Common myeloid progenitor, CD34-positive (primary cell): Measurements from ENCODE around the gene TPCN1.

ENCODE experiments used
- CTCF ChIA-PET: fragments of 350-600 bp; sonication (Branson Sonifier 250); formaldehyde crosslinking; loops from one replicate; lab custom pipeline; 2021; ENCODE audit warnings: antibody characterized with exemption; lab: Charles Lee
- POLR2A ChIA-PET: fragments of 350-600 bp; sonication (Branson Sonifier 250); formaldehyde crosslinking; loops from one replicate; lab custom pipeline; 2021; ENCODE audit warnings: antibody characterized with exemption; lab: Charles Lee
- DNase-seq, 3 donors: peaks; one replicate each; pipeline versions ENCODE4 v3.0.0 to v3.0.0-alpha.2; 2013
- H3K27ac ChIP-seq, 2 experiments: 1 replicate in 1 of 2; 2 replicates in 1 of 2; pipeline ENCODE4 v1.7.0; 2013; ENCODE audit warnings: inconsistent platforms in 2 of 2, low read length in 2 of 2, mild to moderate bottlenecking in 2 of 2, low read depth in 1 of 2, moderate library complexity in 1 of 2; ENCODE audit not compliant: severe bottlenecking in 2 of 2, insufficient read depth in 1 of 2, poor library complexity in 1 of 2
- H3K27me3 ChIP-seq, 5 experiments: replicated peaks in 2 of 5; 1 replicate in 3 of 5; 2 replicates in 2 of 5; pipeline versions ENCODE4 v1.6.1 to v1.7.0; 2013; ENCODE audit warnings: low read length in 4 of 5, mild to moderate bottlenecking in 2 of 5, moderate library complexity in 2 of 5, inconsistent platforms in 1 of 5; ENCODE audit not compliant: insufficient read depth in 5 of 5, control insufficient read depth in 4 of 5
- H3K36me3 ChIP-seq, 4 experiments: 1 replicate in 2 of 4; 2 replicates in 2 of 4; pipeline versions ENCODE4 v1.6.1 to v1.7.0; 2013; ENCODE audit warnings: low read length in 3 of 4, control low read depth in 1 of 4, mild to moderate bottlenecking in 1 of 4; ENCODE audit not compliant: control insufficient read depth in 4 of 4, insufficient read depth in 4 of 4
- H3K4me1 ChIP-seq, 4 experiments: 1 replicate in 3 of 4; 2 replicates in 1 of 4; pipeline versions ENCODE4 v1.6.1 to v1.7.1; 2013; ENCODE audit warnings: low read length in 3 of 4, mild to moderate bottlenecking in 3 of 4, control low read depth in 1 of 4, inconsistent platforms in 1 of 4, moderate library complexity in 1 of 4; ENCODE audit not compliant: control insufficient read depth in 4 of 4, insufficient read depth in 4 of 4; ENCODE audit errors: control extremely low read depth in 1 of 4
- H3K4me3 ChIP-seq, 7 experiments: 1 replicate in 4 of 7; 2 replicates in 3 of 7; pipeline versions ENCODE4 v1.5.1 to v1.7.0; 2013; ENCODE audit warnings: mild to moderate bottlenecking in 7 of 7, low read length in 6 of 7, moderate library complexity in 6 of 7, inconsistent platforms in 2 of 7, low read depth in 2 of 7, control low read depth in 1 of 7; ENCODE audit not compliant: insufficient read depth in 4 of 7, control insufficient read depth in 1 of 7; ENCODE audit errors: extremely low read depth in 1 of 7
- H3K9me3 ChIP-seq, 5 experiments: 1 replicate in 4 of 5; 2 replicates in 1 of 5; pipeline versions ENCODE4 v1.6.1 to v1.7.1; 2013; ENCODE audit warnings: low read length in 4 of 5, mild to moderate bottlenecking in 2 of 5, inconsistent platforms in 1 of 5, low read depth in 1 of 5, moderate library complexity in 1 of 5; ENCODE audit not compliant: control insufficient read depth in 4 of 5, insufficient read depth in 2 of 5; ENCODE audit errors: control extremely low read depth in 1 of 5
- WGBS: methylation state at CpG from one replicate; pipeline ENCODE4 v1.1.5; 2013; ENCODE audit not compliant: insufficient coverage; 5-methylcytosine and 5-hydroxymethylcytosine counted together

Gene TPCN1

GRCh38 chr12:113270709-113271009 lies 49.4 kb downstream of the TPCN1 start:
- no peak for DNase-seq
- Histone ChIP-seq H3K4me1 (peaks cover 0 to 7% (median 4%) of the 10 kb centered on the region in 4 experiments), H3K4me3 (no peak overlapping the region), H3K27ac (no peak overlapping the region), H3K27me3 (no peaks in the 10 kb centered on the region), H3K36me3 (peaks cover 0 to 60% (median 23%) of the 10 kb centered on the region in 4 experiments), H3K9me3 (no peaks in the 10 kb centered on the region)
- ChIA-PET POLR2A (no interaction called here), CTCF (interaction anchor here (0.6 to 1.1 kb wide), 3 partner anchors 73 to 154 kb away, joined by 3 to 4 read pairs (median 3); no protein-coding TSS in a partner anchor)
- 96% methylated on average over 8 of the region's 11 CpGs for WGBS

DNA sequence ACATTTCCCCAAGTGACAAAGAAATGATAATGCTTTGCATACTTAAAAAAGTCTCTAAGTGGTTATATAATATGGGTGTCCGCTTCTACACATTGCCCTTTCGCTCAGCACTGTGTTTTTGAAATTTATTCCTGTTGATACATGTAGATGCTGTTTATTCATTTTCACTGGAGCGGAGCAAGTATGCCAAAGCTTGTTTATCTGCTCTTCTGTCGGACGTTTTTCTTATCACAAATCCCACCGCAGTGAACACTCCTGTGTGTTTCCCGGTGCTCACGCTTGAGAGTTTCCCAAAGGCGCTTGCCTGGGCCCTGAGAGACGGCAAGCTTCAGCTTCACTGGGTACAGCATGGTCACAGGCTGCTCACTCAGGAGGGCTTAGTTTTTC lies 50.2 kb downstream of the TPCN1 start:
- peaks cover 0 to 7% (median 4%) of the 10 kb centered on the region in 4 experiments for H3K4me1 ChIP-seq
- H3K36me3 ChIP-seq = peaks cover 0 to 56% (median 25%) of the 10 kb centered on the region in 4 experiments
- H3K9me3 ChIP-seq = no peaks in the 10 kb centered on the region
- CTCF ChIA-PET = interaction anchor here (1.1 kb wide), 1 partner anchor 74 kb away, joined by 4 read pairs; no protein-coding TSS in a partner anchor
- H3K27ac ChIP-seq = no peak overlapping the region
- WGBS = 90% methylated on average over 8 of the region's 10 CpGs
- no peak overlapping the region for H3K4me3 ChIP-seq
- no peak for DNase-seq
- POLR2A ChIA-PET = no interaction called here
- no peaks in the 10 kb centered on the region for H3K27me3 ChIP-seq

GRCh38 chr12:113271853-113272561 lies 50.7 kb downstream of the TPCN1 start:
- peak in 2 of 3 donors; percentile 21 to 34 for DNase-seq
- H3K4me3 ChIP-seq = no peak overlapping the region
- H3K36me3 ChIP-seq = peaks cover 0 to 56% (median 24%) of the 10 kb centered on the region in 4 experiments
- H3K4me1 ChIP-seq = peaks cover 0 to 7% (median 4%) of the 10 kb centered on the region in 4 experiments
- 89% methylated on average over 11 of the region's 12 CpGs for WGBS
- no peaks in the 10 kb centered on the region for H3K27me3 ChIP-seq
- H3K9me3 ChIP-seq = no peaks in the 10 kb centered on the region
- POLR2A ChIA-PET = no interaction called here
- CTCF ChIA-PET = no interaction called here
- H3K27ac ChIP-seq = no peak overlapping the region

GRCh38 chr12:113273053-113273725 lies 51.9 kb downstream of the TPCN1 start:
- H3K9me3 ChIP-seq = no peaks in the 10 kb centered on the region
- no peaks in the 10 kb centered on the region for H3K27me3 ChIP-seq
- ChIA-PET POLR2A (no interaction called here), CTCF (interaction anchor here (1.0 kb wide), 1 partner anchor 76 kb away, joined by 3 read pairs; no protein-coding TSS in a partner anchor)
- peaks cover 0 to 61% (median 19%) of the 10 kb centered on the region in 4 experiments for H3K36me3 ChIP-seq
- DNase-seq = no peak
- H3K27ac ChIP-seq = no peak overlapping the region
- peaks cover 0 to 7% (median 4%) of the 10 kb centered on the region in 4 experiments for H3K4me1 ChIP-seq
- H3K4me3 ChIP-seq = no peak overlapping the region
- WGBS = 95% methylated on average over 12 of the region's 13 CpGs

- no peak overlapping the region for H3K27ac ChIP-seq
- no peak overlapping the region for H3K4me3 ChIP-seq
- no peaks in the 10 kb centered on the region for H3K9me3 ChIP-seq
- peaks cover 0 to 7% (median 4%) of the 10 kb centered on the region in 4 experiments for H3K4me1 ChIP-seq
- CTCF ChIA-PET = interaction anchor here (0.7 kb wide), 1 partner anchor 37 kb away, joined by 3 read pairs; no protein-coding TSS in a partner anchor
- H3K36me3 ChIP-seq = peaks cover 0 to 49% (median 17%) of the 10 kb centered on the region in 4 experiments
- no peaks in the 10 kb centered on the region for H3K27me3 ChIP-seq
- 90% methylated on average over 4 of the region's 8 CpGs for WGBS
- POLR2A ChIA-PET = interaction anchor here (0.8 kb wide), 1 partner anchor 44 kb away, joined by 3 read pairs; no protein-coding TSS in a partner anchor
- DNase-seq = no peak
Measured at GRCh38 chr12:113274848-113275247, 53.6 kb downstream of the TPCN1 start.

DNA sequence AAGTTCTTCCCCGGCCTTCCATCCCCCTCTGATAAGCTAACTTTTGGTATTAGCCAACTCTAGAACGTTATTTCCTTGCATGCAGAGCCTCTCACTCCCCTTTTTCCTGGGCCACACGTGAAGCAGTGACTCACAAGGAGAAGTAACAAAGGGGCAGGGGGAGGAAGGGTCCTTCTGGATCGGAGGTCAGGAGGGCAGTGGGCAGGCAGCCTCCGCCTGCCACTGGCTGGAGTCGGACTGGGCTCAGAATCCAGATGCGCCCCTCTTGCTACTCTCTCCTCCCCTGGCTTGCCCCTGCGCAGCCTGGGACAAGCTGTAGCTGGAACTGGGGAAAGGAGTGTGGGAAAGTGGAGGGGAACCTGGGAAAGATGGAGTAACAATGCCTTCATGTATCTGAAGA lies 55.0 kb downstream of the TPCN1 start:
- Histone ChIP-seq H3K27ac (no peak overlapping the region), H3K27me3 (no peaks in the 10 kb centered on the region), H3K9me3 (no peaks in the 10 kb centered on the region), H3K4me3 (no peak overlapping the region), H3K36me3 (peaks cover 0 to 42% (median 19%) of the 10 kb centered on the region in 4 experiments), H3K4me1 (peaks cover 0 to 7% (median 4%) of the 10 kb centered on the region in 4 experiments)
- no peak for DNase-seq
- 100% methylated on average over 6 of the region's 8 CpGs for whole genome bisulfite sequencing
- POLR2A ChIA-PET = no interaction called here
- CTCF ChIA-PET = no interaction called here
